GM21825 (cell line): ENCODE measurements around the gene LDHAL6B.
"Not testable (repeated sequence)": the region's sequence is repeated elsewhere in the genome, so short reads cannot be mapped to it uniquely, and the experiment has no call there.

Experiments used
- ATAC-seq: cut with Tn5 transposase; IDR thresholded peaks from one replicate; pipeline ENCODE4 v1.9.1; 2021; ENCODE audit warnings: mild to moderate bottlenecking, moderate library complexity; ENCODE audit not compliant: unreplicated experiment

The LDHAL6B gene

GRCh38 chr15:59206623-59207183 lies at the start of gene LDHAL6B:
TSS of gene LDHAL6B (plus strand) at chr15:59206843. CDS start at chr15:59206941, 98 bp downstream.
- ATAC-seq = no peak

- no peak for ATAC-seq
Observed at GRCh38 chr15:59157396-59157795, 49.2 kb upstream of the LDHAL6B start.

- no peak for ATAC-seq
Observed at GRCh38 chr15:59157840-59158700, 48.6 kb upstream of the LDHAL6B start.

DNA sequence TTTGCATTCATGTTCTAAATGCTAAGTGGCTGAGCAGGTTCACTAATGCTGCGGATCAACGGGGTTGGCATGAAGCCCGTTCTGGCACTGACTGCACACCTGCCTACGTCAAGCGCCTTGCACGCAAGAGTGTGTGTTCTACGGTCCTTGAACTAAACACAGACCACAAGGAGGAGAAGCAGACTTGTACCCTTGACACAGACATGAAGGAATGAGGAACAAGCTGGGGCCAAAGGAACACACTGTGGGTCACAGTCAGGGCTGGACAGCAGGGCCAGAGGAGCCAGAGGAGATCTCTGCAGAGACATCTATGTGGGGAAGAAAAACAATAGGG lies 48.0 kb upstream of the LDHAL6B start:
- ATAC-seq = no peak

GRCh38 chr15:59159210-59159609 lies 47.4 kb upstream of the LDHAL6B start:
- ATAC-seq = no peak

- no peak for ATAC-seq
Observed at GRCh38 chr15:59160880-59161593, 45.6 kb upstream of the LDHAL6B start.

- not testable (repeated sequence) for ATAC-seq
Observed at GRCh38 chr15:59162080-59162479, 44.6 kb upstream of the LDHAL6B start.

DNA sequence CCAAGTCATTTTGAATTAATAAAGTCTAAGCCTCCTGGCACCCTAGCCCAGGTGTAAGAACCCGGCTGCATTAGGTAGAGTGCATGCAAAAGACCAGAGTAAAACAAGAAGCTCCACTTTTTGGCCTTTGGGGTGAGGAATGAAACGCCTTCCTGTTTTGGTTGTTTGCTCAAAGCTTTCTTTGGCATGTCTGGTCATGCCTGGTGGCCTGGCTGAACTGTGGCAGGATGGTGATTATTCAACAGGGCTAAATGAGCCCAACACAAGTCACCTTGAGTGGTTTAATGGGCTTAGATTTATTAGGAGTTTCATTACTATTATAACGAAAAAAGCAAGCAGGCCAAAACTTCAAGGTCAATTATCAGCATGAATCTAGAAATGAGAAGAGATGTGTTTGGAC lies 40.9 kb upstream of the LDHAL6B start:
- ATAC-seq = no peak

GRCh38 chr15:59166166-59166565 lies 40.5 kb upstream of the LDHAL6B start:
- no peak for ATAC-seq

GRCh38 chr15:59166601-59167265 lies 39.9 kb upstream of the LDHAL6B start:
- ATAC-seq = no peak

DNA sequence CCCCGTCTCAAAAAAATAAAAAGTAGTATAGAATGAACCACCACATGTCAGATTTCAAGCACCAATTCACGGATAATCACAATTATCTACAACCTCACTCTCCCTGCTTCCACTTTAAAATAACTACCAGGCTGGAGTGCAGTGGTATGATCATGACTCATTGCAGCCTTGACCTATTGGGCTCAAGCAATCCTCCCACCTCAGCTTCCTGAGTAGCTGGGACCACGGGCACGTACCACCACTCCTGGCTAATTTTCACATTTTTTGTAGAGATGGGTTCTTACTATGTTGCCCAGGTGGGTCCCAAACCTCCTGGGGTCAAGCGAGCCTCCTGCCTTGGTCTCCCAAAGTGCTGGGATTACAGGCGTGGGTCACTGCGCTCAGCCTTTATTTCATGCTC lies 38.1 kb upstream of the LDHAL6B start:
- ATAC-seq = no peak

DNA sequence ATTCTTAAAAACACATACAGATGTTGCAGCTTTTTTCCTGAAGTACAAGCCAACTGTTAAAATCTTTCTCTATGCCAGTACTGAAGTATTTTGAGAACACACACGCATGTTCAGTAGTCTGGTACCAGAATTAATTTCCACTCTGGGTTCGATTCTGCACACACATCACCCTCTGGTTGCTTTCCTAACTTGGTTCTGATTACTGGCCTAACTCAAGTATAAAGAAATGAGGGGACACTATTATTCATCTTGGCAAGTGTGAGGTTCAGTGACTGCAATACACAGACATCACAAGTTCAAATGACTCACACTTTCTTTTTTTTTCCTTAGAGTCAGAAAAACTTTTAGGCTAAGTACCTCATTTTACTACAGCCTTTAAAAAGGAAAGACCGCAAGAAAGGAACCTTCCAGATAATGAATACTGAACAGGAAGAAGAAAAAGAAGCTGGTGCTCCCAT lies 37.4 kb upstream of the LDHAL6B start:
- ATAC-seq = no peak

DNA sequence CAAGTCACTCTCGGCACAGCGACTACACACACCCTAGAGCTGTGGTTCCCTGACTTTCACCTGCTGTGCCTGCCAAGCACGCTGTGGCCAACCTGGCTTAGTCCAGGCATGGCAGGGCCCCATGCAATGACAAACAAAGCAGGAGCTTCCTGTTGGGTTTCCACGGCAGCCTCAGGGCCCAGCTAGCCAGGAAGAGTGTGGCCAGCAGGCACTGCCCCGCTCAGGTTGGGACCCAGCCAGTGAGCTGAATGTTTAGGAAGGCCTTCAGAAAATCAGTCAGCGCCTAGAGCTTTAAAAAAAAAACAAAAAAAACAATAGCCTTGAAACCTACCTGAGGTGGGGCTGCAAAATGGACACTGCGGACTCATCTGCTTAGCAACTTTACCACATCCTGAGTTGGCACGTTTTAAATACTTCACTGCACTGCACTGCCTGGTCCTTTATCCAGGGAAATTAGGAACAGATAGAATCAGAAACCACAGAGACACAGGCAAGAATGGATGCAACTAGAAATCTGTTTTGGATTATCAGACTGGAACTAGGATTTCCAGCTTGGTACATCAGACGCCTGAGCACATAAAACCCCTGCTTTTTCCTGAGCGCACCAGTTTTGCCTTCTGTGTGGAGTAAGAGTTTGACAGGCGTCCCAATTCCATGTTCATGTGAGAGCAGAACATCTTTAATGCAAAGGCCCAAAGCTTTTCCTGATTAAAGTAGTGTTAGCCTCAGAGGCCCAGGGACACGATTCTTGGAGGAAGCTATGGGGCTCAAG lies 36.2 kb upstream of the LDHAL6B start:
- no peak for ATAC-seq

DNA sequence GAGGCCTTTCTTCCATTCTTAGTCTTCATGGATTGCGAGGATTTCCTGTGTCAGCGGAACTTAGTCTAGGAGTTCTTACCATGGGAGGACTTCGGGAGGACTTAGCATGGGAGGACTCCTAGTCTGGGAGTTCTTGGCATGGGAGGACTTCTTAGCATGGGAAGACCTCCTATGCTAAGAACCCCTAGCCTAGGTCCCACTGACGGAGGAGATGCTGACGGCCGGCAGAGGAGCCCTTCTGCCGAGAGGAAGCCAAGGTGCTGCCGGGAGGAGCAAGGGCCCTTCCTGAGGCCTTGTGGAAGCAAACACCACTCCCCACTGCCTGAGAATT lies 35.6 kb upstream of the LDHAL6B start:
- no peak for ATAC-seq

GRCh38 chr15:59172289-59172901 lies 34.2 kb upstream of the LDHAL6B start:
- no peak for ATAC-seq

DNA sequence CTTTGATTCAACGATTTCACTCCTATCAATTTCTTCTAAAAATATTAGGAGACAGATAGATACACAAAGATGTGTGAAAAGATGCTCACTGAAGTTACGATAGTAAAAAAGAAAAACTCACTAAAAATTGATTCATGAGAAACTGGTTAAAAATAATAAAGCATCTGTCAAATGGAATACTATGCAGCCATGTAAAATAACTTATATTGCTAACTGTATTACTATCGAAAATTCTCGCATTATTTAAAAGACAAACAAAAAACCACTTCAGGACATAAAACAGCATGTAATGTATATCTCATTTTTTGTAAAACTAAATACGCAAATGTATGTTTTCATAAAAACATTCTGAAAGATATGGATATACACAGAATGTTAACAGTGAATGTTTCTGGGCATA lies 33.4 kb upstream of the LDHAL6B start:
- ATAC-seq = no peak

GRCh38 chr15:59174151-59174834 lies 32.4 kb upstream of the LDHAL6B start:
- no peak for ATAC-seq

- no peak for ATAC-seq
Observed at GRCh38 chr15:59174835-59175831, 31.5 kb upstream of the LDHAL6B start.
